HEK293 (cell line): ENCODE data around the gene PTPRN2.

Source experiments
- CTCF ChIA-PET: fragments of 350-600 bp; formaldehyde crosslinking; extraction: SDS; loops from one replicate; lab custom pipeline; 2021; ENCODE audit warnings: antibody characterized with exemption; lab: Yijun Ruan, JAX
- POLR2A ChIA-PET: fragments of 300-600 bp; formaldehyde crosslinking; extraction: SDS; loops from one replicate; lab custom pipeline; 2020; ENCODE audit warnings: antibody characterized with exemption, inconsistent platforms; lab: Yijun Ruan, JAX
- H3K27ac ChIP-seq: fragments of 200-500 bp; sonication (Bioruptor generic); 2 replicates; pipeline ENCODE4 v1.5.1; 2014; ENCODE audit warnings: low read depth, low read length, control low read depth, inconsistent platforms; ENCODE audit errors: extremely low read depth
- H3K36me3 ChIP-seq, 2 experiments: fragments of 200-500 bp in 1 of 2; sonication (Bioruptor generic) in 1 of 2; 1 replicate in 1 of 2; 2 replicates in 1 of 2; pipeline ENCODE4 v1.5.1; 2014 to 2017; ENCODE audit warnings: inconsistent platforms in 2 of 2, low read length in 2 of 2; ENCODE audit not compliant: control insufficient read depth in 2 of 2, insufficient read depth in 1 of 2
- H3K4me1 ChIP-seq: fragments of 200-500 bp; sonication (Bioruptor generic); 2 replicates; pipeline ENCODE4 v1.5.1; 2014; ENCODE audit warnings: mild to moderate bottlenecking, low read length, inconsistent platforms; ENCODE audit not compliant: control insufficient read depth, insufficient read depth
- H3K4me3 ChIP-seq: 2 replicates; pipeline ENCODE4 v1.5.1; 2011; ENCODE audit warnings: low read depth, mild to moderate bottlenecking, control low read depth, low read length, moderate library complexity
- H3K9me3 ChIP-seq: fragments of 200-500 bp; sonication (Bioruptor generic); 2 replicates; pipeline ENCODE4 v1.5.1; 2014; ENCODE audit warnings: low read depth, low read length, inconsistent platforms; ENCODE audit not compliant: control insufficient read depth, insufficient read depth
- FEZF1 ChIP-seq: fragments of 450-650 bp; formaldehyde crosslinking; IDR thresholded peaks from 2 replicates; pipeline ENCODE4 v1.5.1; 2016; ENCODE audit warnings: missing biosample characterization, missing genetic modification characterization
- GLI4 ChIP-seq: fragments of 450-650 bp; formaldehyde crosslinking; IDR thresholded peaks from 2 replicates; pipeline ENCODE4 v1.5.1; 2016; ENCODE audit warnings: missing biosample characterization, missing genetic modification characterization
- MEIS1 ChIP-seq: sonication (generic); formaldehyde crosslinking; IDR thresholded peaks from 2 replicates; pipeline ENCODE4 v1.8.1; 2022; ENCODE audit warnings: missing genetic modification reagents, mild to moderate bottlenecking, borderline replicate concordance
- SALL2 ChIP-seq: fragments of 450-650 bp; formaldehyde crosslinking; IDR thresholded peaks from 2 replicates; pipeline ENCODE4 v1.5.0; 2017; ENCODE audit warnings: missing biosample characterization, mild to moderate bottlenecking, missing genetic modification characterization, borderline replicate concordance
- SETDB1 ChIP-seq: IDR thresholded peaks from one replicate; pipeline ENCODE4 v1.6.1; 2017; ENCODE audit warnings: mild to moderate bottlenecking, low read length, moderate library complexity, mixed read lengths; ENCODE audit not compliant: insufficient read length
- TRIM28 ChIP-seq: IDR thresholded peaks from 2 replicates; pipeline ENCODE4 v1.6.1; 2011; ENCODE audit warnings: low read length, control low read depth, borderline replicate concordance
- ZBTB20 ChIP-seq: fragments of 450-650 bp; formaldehyde crosslinking; IDR thresholded peaks from 2 replicates; pipeline ENCODE4 v1.5.1; 2016; ENCODE audit warnings: missing biosample characterization, missing genetic modification characterization
- ZFP37 ChIP-seq: fragments of 450-650 bp; formaldehyde crosslinking; IDR thresholded peaks from 2 replicates; pipeline ENCODE4 v1.5.1; 2016; ENCODE audit warnings: missing biosample characterization, missing genetic modification characterization
- ZNF140 ChIP-seq: fragments of 450-650 bp; formaldehyde crosslinking; IDR thresholded peaks from 2 replicates; pipeline ENCODE4 v1.5.1; 2016; ENCODE audit warnings: missing biosample characterization, missing genetic modification characterization
- ZNF157 ChIP-seq: fragments of 450-650 bp; formaldehyde crosslinking; IDR thresholded peaks from 2 replicates; pipeline ENCODE4 v1.5.1; 2016; ENCODE audit warnings: missing biosample characterization, missing genetic modification characterization
- ZNF248 ChIP-seq: fragments of 450-650 bp; formaldehyde crosslinking; IDR thresholded peaks from 2 replicates; pipeline ENCODE4 v1.5.1; 2017; ENCODE audit warnings: missing biosample characterization, missing genetic modification characterization
- ZNF366 ChIP-seq: fragments of 450-650 bp; formaldehyde crosslinking; conservative IDR thresholded peaks from 2 replicates; pipeline ENCODE4 v1.5.1; 2016; ENCODE audit warnings: missing biosample characterization, missing genetic modification characterization
- ZNF426 ChIP-seq: fragments of 450-650 bp; formaldehyde crosslinking; IDR thresholded peaks from 2 replicates; pipeline ENCODE4 v1.5.1; 2017; ENCODE audit warnings: missing biosample characterization, missing genetic modification characterization, mild to moderate bottlenecking, inconsistent platforms, moderate library complexity
- ZNF521 ChIP-seq: fragments of 450-650 bp; formaldehyde crosslinking; IDR thresholded peaks from 2 replicates; pipeline ENCODE4 v1.5.1; 2017; ENCODE audit warnings: missing biosample characterization, mild to moderate bottlenecking, missing genetic modification characterization
- ZNF555 ChIP-seq: fragments of 450-650 bp; formaldehyde crosslinking; conservative IDR thresholded peaks from 2 replicates; pipeline ENCODE4 v1.5.1; 2017; ENCODE audit warnings: missing biosample characterization, mild to moderate bottlenecking, missing genetic modification characterization, inconsistent platforms
- ZNF623 ChIP-seq: fragments of 450-650 bp; formaldehyde crosslinking; IDR thresholded peaks from 2 replicates; pipeline ENCODE4 v1.5.1; 2016; ENCODE audit warnings: missing biosample characterization, missing genetic modification characterization
- ZNF629 ChIP-seq: fragments of 450-650 bp; formaldehyde crosslinking; IDR thresholded peaks from 2 replicates; pipeline ENCODE4 v1.5.1; 2017; ENCODE audit warnings: missing biosample characterization, missing genetic modification characterization
- ZNF660 ChIP-seq: fragments of 450-650 bp; IDR thresholded peaks from 2 replicates; pipeline ENCODE4 v1.5.1; 2018; ENCODE audit warnings: missing biosample characterization, mild to moderate bottlenecking, missing genetic modification characterization
- ZNF76 ChIP-seq: fragments of 450-650 bp; formaldehyde crosslinking; IDR thresholded peaks from 2 replicates; pipeline ENCODE4; 2016; ENCODE audit warnings: low read depth, missing biosample characterization, missing genetic modification characterization, borderline replicate concordance
- ZNF768 ChIP-seq: fragments of 450-650 bp; formaldehyde crosslinking; IDR thresholded peaks from 2 replicates; pipeline ENCODE4 v1.5.1; 2018; ENCODE audit warnings: missing biosample characterization, mild to moderate bottlenecking, missing genetic modification characterization
- ZNF791 ChIP-seq: fragments of 450-650 bp; formaldehyde crosslinking; IDR thresholded peaks from 2 replicates; pipeline ENCODE4 v1.5.1; 2016; ENCODE audit warnings: missing biosample characterization, missing genetic modification characterization
- ZNF843 ChIP-seq: fragments of 450-650 bp; formaldehyde crosslinking; IDR thresholded peaks from 2 replicates; pipeline ENCODE4 v1.5.1; 2016; ENCODE audit warnings: missing biosample characterization, missing genetic modification characterization
- ZSCAN23 ChIP-seq: fragments of 450-650 bp; formaldehyde crosslinking; IDR thresholded peaks from 2 replicates; pipeline ENCODE4 v1.5.1; 2016; ENCODE audit warnings: missing biosample characterization, missing genetic modification characterization
- TF ChIP-seq, protein P1 (sequence below): fragments of 450-650 bp; formaldehyde crosslinking; IDR thresholded peaks from 2 replicates; pipeline ENCODE4 v1.5.1; 2016; ENCODE audit warnings: missing biosample characterization, missing genetic modification characterization
- TF ChIP-seq, protein P2 (sequence below): fragments of 450-650 bp; formaldehyde crosslinking; IDR thresholded peaks from 2 replicates; pipeline ENCODE4 v1.5.1; 2016; ENCODE audit warnings: missing biosample characterization, missing genetic modification characterization, low read depth
- TF ChIP-seq, protein P3 (sequence below): fragments of 450-650 bp; formaldehyde crosslinking; IDR thresholded peaks from 2 replicates; pipeline ENCODE4 v1.5.0; 2017; ENCODE audit warnings: missing biosample characterization, missing genetic modification characterization, borderline replicate concordance

The PTPRN2 gene

DNA sequence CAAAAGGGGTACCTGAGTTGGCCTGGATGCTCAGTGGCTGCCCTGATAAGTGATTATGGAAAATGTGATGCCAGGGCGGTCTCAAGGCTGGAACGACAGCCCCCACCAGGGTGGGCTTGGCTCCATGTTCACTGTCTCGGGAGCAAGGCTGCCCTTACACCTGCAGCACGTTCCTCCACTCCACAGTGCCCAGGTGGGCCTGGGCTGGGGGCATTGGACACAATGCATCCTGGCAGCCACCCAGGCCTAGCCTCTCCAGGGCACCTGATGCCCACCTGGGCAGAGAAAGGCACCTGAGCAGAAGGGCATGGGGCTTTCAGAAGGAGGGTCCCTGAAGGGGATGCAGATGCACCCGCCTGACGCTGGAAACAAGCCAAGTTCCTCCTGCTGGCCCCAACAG is 702.5 kb downstream of the PTPRN2 start:
- H3K27ac ChIP-seq, result no peak overlapping the region
- no peak overlapping the region for H3K4me3 ChIP-seq
- ChIA-PET POLR2A (no interaction called here), CTCF (no interaction called here)
- no peaks in the 10 kb centered on the region for H3K4me1 ChIP-seq
- H3K36me3 ChIP-seq, result no peaks in the 10 kb centered on the region
- H3K9me3 ChIP-seq, result no peaks in the 10 kb centered on the region
- TF ChIP-seq, protein P1, sequence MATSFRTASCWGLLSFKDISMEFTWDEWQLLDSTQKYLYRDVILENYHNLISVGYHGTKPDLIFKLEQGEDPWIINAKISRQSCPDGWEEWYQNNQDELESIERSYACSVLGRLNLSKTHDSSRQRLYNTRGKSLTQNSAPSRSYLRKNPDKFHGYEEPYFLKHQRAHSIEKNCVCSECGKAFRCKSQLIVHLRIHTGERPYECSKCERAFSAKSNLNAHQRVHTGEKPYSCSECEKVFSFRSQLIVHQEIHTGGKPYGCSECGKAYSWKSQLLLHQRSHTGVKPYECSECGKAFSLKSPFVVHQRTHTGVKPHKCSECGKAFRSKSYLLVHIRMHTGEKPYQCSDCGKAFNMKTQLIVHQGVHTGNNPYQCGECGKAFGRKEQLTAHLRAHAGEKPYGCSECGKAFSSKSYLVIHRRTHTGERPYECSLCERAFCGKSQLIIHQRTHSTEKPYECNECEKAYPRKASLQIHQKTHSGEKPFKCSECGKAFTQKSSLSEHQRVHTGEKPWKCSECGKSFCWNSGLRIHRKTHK (tag by site-specific recombination), result no peak

DNA sequence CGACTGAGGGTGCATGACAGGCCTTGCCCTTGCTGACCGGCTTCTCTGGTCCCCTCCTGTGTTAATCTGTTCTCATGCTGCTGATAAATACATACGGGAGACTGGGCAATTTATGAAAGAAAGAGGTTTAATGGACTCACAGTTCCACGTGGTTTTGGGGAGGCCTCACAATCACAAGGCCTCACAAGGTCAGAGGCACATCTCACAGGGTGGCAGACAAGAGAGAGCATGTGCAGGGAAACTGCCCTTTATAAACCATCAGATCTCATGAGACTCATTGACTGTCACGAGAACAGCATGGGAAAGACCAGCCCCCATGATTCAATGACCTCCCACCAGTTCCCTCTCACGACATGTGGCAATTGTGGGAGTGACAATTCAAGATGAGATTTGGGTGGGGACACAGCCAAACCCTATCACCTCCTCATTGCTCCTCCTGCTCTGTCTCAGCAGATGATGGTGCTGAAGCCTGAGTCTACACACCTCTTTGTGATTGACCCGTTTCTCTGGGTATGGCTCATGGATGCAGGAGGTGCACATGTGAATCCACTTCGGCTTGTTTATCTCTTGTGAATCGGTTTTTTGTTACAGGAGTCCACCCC is 703.1 kb downstream of the PTPRN2 start:
- Histone ChIP-seq H3K9me3 (no peaks in the 10 kb centered on the region), H3K27ac (no peak overlapping the region), H3K4me3 (no peak overlapping the region), H3K4me1 (no peaks in the 10 kb centered on the region), H3K36me3 (no peaks in the 10 kb centered on the region)
- ChIA-PET POLR2A (no interaction called here), CTCF (no interaction called here)
- no peak for TF ChIP-seq SALL2 (tag by site-specific recombination)
- TF ChIP-seq ZSCAN23 (tag by site-specific recombination), result no peak
- TF ChIP-seq TRIM28, result peak; percentile 99
- TF ChIP-seq ZNF248 (tag by site-specific recombination), result no peak
- peak; percentile 97 for TF ChIP-seq SETDB1

DNA sequence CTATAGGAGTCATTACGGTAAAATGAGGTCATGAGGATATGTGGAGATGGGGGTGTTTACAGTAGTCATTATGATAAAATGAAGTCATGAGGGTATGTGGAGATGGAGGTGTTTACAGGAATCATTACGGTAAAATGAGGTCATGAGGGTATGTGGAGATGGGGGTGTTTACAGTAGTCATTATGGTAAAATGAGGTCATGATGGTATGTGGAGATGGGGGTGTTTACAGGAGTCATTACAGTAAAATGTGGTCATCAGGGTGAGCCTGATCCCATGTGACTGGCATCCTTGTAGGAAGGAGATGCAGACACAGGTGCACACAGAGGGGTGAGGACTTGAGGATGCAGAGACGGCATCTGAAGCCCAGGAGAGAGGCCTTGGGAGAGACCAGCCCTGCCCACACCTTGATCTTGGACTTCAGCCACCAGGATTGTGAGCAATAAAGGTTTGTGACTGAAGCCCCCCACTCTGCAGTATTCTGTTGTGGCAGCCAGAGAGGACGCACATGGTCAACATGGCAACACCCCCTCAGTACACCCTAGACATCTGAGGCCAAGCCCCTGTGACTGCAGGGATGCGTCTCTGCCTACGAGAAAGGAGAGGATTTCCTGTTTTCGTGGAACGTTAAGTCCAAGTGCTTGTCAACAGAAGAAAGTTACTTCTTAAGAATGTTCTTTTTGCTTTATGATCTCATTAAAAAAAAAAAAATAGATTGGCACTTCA is 706.4 kb downstream of the PTPRN2 start:
- H3K9me3 ChIP-seq, result no peaks in the 10 kb centered on the region
- CTCF ChIA-PET, result interaction anchor here (0.7 kb wide), 1 partner anchor 463 kb away, joined by 3 read pairs; no protein-coding TSS in a partner anchor
- POLR2A ChIA-PET, result no interaction called here
- TF ChIP-seq, protein P2, sequence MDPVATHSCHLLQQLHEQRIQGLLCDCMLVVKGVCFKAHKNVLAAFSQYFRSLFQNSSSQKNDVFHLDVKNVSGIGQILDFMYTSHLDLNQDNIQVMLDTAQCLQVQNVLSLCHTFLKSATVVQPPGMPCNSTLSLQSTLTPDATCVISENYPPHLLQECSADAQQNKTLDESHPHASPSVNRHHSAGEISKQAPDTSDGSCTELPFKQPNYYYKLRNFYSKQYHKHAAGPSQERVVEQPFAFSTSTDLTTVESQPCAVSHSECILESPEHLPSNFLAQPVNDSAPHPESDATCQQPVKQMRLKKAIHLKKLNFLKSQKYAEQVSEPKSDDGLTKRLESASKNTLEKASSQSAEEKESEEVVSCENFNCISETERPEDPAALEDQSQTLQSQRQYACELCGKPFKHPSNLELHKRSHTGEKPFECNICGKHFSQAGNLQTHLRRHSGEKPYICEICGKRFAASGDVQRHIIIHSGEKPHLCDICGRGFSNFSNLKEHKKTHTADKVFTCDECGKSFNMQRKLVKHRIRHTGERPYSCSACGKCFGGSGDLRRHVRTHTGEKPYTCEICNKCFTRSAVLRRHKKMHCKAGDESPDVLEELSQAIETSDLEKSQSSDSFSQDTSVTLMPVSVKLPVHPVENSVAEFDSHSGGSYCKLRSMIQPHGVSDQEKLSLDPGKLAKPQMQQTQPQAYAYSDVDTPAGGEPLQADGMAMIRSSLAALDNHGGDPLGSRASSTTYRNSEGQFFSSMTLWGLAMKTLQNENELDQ (tag by site-specific recombination), result no peak
- TF ChIP-seq ZNF366 (no peak), MEIS1 (no peak), ZNF768 (tag by site-specific recombination) (no peak), ZNF791 (tag by site-specific recombination) (peak; percentile 59; the same call in 1 of the 2 replicates), ZFP37 (tag by site-specific recombination) (0 out of 2 replicates have a peak, but pooled peaks have one; percentile 19), FEZF1 (tag by site-specific recombination) (no peak), ZNF843 (no peak), ZBTB20 (tag by site-specific recombination) (no peak), ZNF555 (no peak), ZNF140 (tag by site-specific recombination) (no peak), ZNF521 (no peak), ZNF76 (tag by site-specific recombination) (no peak), ZNF629 (tag by site-specific recombination) (peak; percentile 78), ZNF660 (tag by site-specific recombination) (no peak), ZNF623 (no peak), GLI4 (tag by site-specific recombination) (0 out of 2 replicates have a peak, but pooled peaks have one; percentile 73), ZNF426 (tag by site-specific recombination) (no peak), ZNF157 (tag by site-specific recombination) (no peak)
- TF ChIP-seq, protein P3, sequence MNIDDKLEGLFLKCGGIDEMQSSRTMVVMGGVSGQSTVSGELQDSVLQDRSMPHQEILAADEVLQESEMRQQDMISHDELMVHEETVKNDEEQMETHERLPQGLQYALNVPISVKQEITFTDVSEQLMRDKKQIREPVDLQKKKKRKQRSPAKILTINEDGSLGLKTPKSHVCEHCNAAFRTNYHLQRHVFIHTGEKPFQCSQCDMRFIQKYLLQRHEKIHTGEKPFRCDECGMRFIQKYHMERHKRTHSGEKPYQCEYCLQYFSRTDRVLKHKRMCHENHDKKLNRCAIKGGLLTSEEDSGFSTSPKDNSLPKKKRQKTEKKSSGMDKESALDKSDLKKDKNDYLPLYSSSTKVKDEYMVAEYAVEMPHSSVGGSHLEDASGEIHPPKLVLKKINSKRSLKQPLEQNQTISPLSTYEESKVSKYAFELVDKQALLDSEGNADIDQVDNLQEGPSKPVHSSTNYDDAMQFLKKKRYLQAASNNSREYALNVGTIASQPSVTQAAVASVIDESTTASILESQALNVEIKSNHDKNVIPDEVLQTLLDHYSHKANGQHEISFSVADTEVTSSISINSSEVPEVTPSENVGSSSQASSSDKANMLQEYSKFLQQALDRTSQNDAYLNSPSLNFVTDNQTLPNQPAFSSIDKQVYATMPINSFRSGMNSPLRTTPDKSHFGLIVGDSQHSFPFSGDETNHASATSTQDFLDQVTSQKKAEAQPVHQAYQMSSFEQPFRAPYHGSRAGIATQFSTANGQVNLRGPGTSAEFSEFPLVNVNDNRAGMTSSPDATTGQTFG (tag by site-specific recombination), result 0 out of 2 replicates have a peak, but pooled peaks have one; percentile 23

More for the DNA sequence above, 706.4 kb downstream of the PTPRN2 start:
- Histone ChIP-seq H3K4me1 (no peaks in the 10 kb centered on the region), H3K27ac (no peak overlapping the region), H3K36me3 (no peaks in the 10 kb centered on the region), H3K4me3 (no peak overlapping the region)
